Measurements from ENCODE around the gene INSC. TPM values are rescaled to one million over a fixed set of nuclear protein-coding genes. Genes with fewer than 3 reads are reported as not detected.

Gene INSC
- total and polyA plus RNA-seq, 9 of the 15 experiments (the other 6 are each of a cell fraction or from before 2014, with no cell fraction given): not detected

- no peaks in the 10 kb centered on the region for H3K9me1 ChIP-seq (ENCODE audit: control insufficient read depth, insufficient read depth, low read length)
- H3K9ac ChIP-seq (ENCODE audit: insufficient read depth in 1 of 2, low read depth in 2 of 2, low read length in 2 of 2): no peak overlapping the region
- intact Hi-C loops (cut with micrococcal nuclease) (no loop called here), in situ Hi-C loops (cut with MboI) (no loop called here)
- no peaks in the 10 kb centered on the region for H4K20me1 ChIP-seq (replicated peaks; ENCODE audit: control insufficient read depth, insufficient read depth, low read length)
- no peaks in the 10 kb centered on the region for H3K79me2 ChIP-seq (ENCODE audit: control insufficient read depth, insufficient read depth, low read length)
- 0% methylated on average over 3 of the region's 3 CpGs for WGBS (ENCODE audit: insufficient coverage, low coverage, missing lambda C conversion rate)
- H3K4me1 ChIP-seq (replicated peaks in 1 of 2; ENCODE audit: control insufficient read depth in 2 of 2, insufficient read depth in 2 of 2, low read length in 2 of 2): no peaks in the 10 kb centered on the region
- FAIRE-seq (no peak), ATAC-seq (no peak), DNase-seq (ENCODE audit: extremely low read depth in 1 of 4, low spot score in 3 of 4) (no peak)
- H3K4me2 ChIP-seq (ENCODE audit: insufficient read depth, low read length): no peak overlapping the region
- no peak overlapping the region for H3K27ac ChIP-seq (ENCODE audit: extremely low read depth, low read depth, low read length)
- POLR2A ChIA-PET: interaction anchor here (0.8 to 1.2 kb wide), 2 partner anchors 14 to 1761 kb away, joined by 3 read pairs; no protein-coding TSS in a partner anchor
- H3K27me3 ChIP-seq (ENCODE audit: control insufficient read depth in 2 of 2, insufficient read depth in 2 of 2, low read length in 2 of 2): no peaks in the 10 kb centered on the region; a peak in 2 of 5 replicates
- H3K9me3 ChIP-seq (replicated peaks; ENCODE audit: control insufficient read depth, insufficient read depth, low read depth, low read length): no peaks in the 10 kb centered on the region
- TF ChIP-seq PBX2 (CRISPR knock-in tag; IDR thresholded peaks at IDR 0.05; ENCODE audit: low read depth) (no peak), PBX2 (tag; conservative IDR thresholded peaks at IDR 0.05; ENCODE audit: low read depth) (no peak), CEBPB (tag; IDR thresholded peaks at IDR 0.05) (no peak), CREB1 (IDR thresholded peaks at IDR 0.05) (no peak), CREB1 (CRISPR knock-in tag; IDR thresholded peaks at IDR 0.05) (no peak), ATF4 (CRISPR knock-in tag; IDR thresholded peaks at IDR 0.05) (no peak), ZFP1 (CRISPR knock-in tag; IDR thresholded peaks at IDR 0.05) (no peak), NFIX (CRISPR knock-in tag; IDR thresholded peaks at IDR 0.05; ENCODE audit: low read depth) (no peak), CREB3 (tag; conservative IDR thresholded peaks at IDR 0.05; ENCODE audit: low read depth) (no peak)
- H3K36me3 ChIP-seq (ENCODE audit: control insufficient read depth, insufficient read depth, low read length): no peaks in the 10 kb centered on the region
- no peak overlapping the region for H3K4me3 ChIP-seq
- BruUV-seq (replicated peaks): no TSS peak
- H2AFZ ChIP-seq (ENCODE audit: low read depth, low read length): no peak overlapping the region
- CTCF ChIA-PET (ENCODE audit: low intra/inter-chr PET ratio): no interaction called here
Observed at GRCh38 chr11:15224466-15224865, 109.7 kb downstream of the INSC start.
